ENCODE data around the gene DCAF16. TPM values are rescaled to one million over a fixed set of nuclear protein-coding genes. Genes with fewer than 3 reads are reported as not detected.
A peak's percentile ranks its signal among the peaks of the same experiment; 100 is the strongest.

The DCAF16 gene
- total and polyA plus RNA-seq, 3 donors from 2014 or later, result 30.5 to 48.0 (median 42.6) TPM

DNA sequence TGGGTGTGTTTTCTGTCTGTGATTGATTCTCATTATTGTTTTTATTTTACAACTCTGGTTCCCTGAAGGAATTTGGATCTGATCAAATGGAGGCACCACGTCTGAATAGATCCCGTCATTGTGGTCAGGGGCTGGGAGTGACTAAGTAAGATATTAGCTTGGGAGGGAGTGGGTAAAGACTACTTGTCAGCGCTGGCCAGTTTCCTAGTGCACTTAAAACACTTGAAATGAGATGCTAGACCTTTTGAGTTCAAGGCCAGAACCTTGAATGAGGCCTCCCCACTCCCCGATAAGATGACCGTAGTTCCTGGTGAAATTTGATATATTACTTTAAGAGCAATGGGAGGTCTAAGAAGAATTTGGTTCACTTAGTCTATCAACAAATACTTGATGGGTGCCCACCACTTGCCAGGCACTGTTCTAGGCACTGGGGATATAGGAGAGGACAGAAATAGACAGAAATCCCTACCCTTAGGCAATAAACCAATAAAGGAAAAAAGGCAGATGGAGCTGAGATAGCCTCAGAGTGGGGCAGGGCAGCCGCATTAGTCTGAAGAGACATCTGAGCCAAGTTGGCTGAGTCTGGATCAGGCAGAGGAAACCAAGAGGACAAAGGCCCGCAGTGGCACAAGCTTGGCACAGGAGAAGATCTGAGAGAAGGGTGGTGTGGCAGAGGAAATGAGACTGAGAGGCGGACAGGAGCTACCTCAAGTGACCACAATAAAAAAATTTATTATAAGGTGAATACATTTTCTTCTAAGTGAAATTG, 41.0 kb downstream of the DCAF16 start:
- no peak overlapping the region for H3K27ac ChIP-seq
- no peaks in the 10 kb centered on the region for H3K4me1 ChIP-seq
- no peaks in the 10 kb centered on the region for H3K36me3 ChIP-seq (ENCODE audit: low read depth, missing control alignments)
- intact Hi-C loops (cut with DNase I; ENCODE audit: low total_unique reads), result no loop called here
- no peaks in the 10 kb centered on the region for H3K27me3 ChIP-seq
- 42 to 59% methylated on average over 8 of the region's 8 CpGs for WGBS, 2 donors
- no peak for DNase-seq
- H3K9me3 ChIP-seq, result no peaks in the 10 kb centered on the region
- no peak for TF ChIP-seq POLR2A (IDR thresholded peaks at IDR 0.05)
- TF ChIP-seq, protein P1, sequence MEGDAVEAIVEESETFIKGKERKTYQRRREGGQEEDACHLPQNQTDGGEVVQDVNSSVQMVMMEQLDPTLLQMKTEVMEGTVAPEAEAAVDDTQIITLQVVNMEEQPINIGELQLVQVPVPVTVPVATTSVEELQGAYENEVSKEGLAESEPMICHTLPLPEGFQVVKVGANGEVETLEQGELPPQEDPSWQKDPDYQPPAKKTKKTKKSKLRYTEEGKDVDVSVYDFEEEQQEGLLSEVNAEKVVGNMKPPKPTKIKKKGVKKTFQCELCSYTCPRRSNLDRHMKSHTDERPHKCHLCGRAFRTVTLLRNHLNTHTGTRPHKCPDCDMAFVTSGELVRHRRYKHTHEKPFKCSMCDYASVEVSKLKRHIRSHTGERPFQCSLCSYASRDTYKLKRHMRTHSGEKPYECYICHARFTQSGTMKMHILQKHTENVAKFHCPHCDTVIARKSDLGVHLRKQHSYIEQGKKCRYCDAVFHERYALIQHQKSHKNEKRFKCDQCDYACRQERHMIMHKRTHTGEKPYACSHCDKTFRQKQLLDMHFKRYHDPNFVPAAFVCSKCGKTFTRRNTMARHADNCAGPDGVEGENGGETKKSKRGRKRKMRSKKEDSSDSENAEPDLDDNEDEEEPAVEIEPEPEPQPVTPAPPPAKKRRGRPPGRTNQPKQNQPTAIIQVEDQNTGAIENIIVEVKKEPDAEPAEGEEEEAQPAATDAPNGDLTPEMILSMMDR (IDR thresholded peaks at IDR 0.05), result no peak
- H3K4me3 ChIP-seq, result no peak overlapping the region

DNA sequence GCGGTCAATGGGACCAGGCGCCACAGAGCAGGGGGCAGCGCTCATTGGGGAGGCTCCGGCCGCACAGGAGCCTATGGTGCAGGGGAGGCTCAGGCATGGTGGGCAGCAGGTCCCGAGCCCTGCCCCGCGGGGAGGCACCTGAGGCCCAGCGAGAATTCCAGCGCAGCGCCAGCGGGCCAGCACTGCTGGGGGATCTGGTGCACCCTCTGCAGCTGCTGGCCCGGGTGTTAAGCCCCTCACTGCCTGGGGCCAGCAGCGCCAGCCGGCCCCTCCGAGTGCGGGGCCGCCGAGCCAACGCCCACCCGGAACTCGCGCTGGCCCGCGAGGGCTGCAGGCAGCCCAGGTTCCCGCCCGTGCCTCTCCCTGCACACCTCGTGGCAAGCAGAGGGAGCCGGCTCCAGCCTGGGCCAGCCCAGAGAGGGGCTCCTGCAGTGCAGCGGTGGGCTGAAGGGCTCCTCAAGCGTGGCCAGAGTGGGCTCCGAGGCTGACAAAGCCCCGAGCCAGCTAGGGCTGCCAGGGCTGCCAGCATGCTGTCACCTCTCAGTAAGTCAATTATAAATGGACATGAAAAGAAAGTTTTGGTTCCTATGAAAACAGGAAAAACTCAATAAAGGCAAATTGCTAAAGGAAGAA, 43.6 kb downstream of the DCAF16 start:
- no peak overlapping the region for H3K27ac ChIP-seq
- no peaks in the 10 kb centered on the region for H3K36me3 ChIP-seq (ENCODE audit: low read depth, missing control alignments)
- no peak for DNase-seq
- H3K4me3 ChIP-seq, result peak overlapping the region in 1 of 2 donors; percentile 39
- H3K9me3 ChIP-seq, result no peaks in the 10 kb centered on the region
- intact Hi-C loops (cut with DNase I; ENCODE audit: low total_unique reads), result no loop called here
- no peaks in the 10 kb centered on the region for H3K4me1 ChIP-seq
- 63 to 79% methylated on average over 10 to 20 of the region's 33 CpGs for WGBS, 2 donors
- TF ChIP-seq, protein P1 (IDR thresholded peaks at IDR 0.05), result no peak
- no peak for TF ChIP-seq POLR2A (IDR thresholded peaks at IDR 0.05)
- H3K27me3 ChIP-seq, result no peaks in the 10 kb centered on the region

DNA sequence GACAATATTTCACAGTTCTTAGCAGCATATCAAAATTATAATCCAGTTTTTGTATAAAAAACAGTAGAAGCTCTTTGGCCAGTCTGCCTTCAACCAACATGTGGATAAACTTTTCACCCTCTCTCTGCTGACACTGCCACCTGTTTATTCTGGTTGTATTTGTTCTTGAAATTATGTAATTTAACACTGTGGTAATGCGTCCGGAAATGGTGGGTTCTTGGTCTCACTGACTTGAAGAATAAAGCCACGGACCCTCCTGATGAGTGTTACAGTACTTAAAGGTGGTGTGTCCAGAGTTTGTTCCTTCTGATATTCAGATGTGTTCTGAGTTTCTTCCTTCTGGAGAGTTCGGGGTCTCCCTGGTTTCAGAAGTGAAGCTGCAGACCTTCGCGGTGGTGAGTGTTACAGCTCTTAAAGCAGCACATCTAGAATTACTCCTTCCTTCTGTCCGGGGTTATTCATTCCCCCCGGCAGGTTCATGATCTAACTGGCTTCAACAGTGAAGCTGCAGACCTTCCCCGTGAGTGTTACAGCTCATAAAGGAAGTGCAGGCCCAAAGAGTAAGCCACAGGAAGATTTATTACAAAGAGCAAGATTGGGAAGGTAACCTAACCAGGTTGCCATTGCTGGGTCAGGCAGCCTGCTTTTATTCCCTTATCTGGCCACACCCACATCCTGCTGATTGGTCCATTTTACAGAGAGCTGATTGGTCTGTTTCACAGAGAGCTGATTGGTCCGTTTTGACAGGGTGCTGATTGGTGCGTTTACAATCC, 44.9 kb downstream of the DCAF16 start:
- 72 to 73% methylated on average over 11 of the region's 11 CpGs for WGBS, 2 donors
- TF ChIP-seq, protein P1 (IDR thresholded peaks at IDR 0.05), result no peak
- no peak for TF ChIP-seq POLR2A (IDR thresholded peaks at IDR 0.05)
- Histone ChIP-seq H3K9me3 (no peaks in the 10 kb centered on the region), H3K36me3 (ENCODE audit: low read depth, missing control alignments) (no peaks in the 10 kb centered on the region), H3K4me3 (no peak overlapping the region), H3K27ac (no peak overlapping the region), H3K27me3 (no peaks in the 10 kb centered on the region), H3K4me1 (no peaks in the 10 kb centered on the region)
- intact Hi-C loops (cut with DNase I; ENCODE audit: low total_unique reads), result no loop called here
- peak; percentile 42 for DNase-seq

DNA sequence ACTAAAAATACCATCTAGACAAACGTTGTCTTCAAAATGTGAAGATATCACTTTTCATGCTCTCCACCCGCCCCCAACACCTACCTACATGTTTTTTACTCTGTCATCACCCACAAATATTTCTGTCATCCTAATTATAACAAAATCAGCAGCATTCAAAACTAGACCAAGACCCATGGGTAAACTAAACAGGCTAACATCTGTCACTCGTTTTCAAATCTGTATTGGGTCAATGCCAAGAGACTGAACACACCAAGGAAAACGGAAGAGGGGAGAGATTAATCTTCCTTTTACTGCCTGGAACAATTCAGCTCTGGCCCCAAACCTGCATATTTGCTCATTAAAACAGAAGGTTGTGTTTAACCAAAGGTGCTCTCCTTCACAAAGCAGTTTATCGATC, 46.6 kb downstream of the DCAF16 start:
- DNase-seq, result no peak
- intact Hi-C loops (cut with DNase I; ENCODE audit: low total_unique reads), result no loop called here
- Histone ChIP-seq H3K4me3 (no peak overlapping the region), H3K4me1 (no peaks in the 10 kb centered on the region), H3K9me3 (no peaks in the 10 kb centered on the region), H3K36me3 (ENCODE audit: low read depth, missing control alignments) (no peaks in the 10 kb centered on the region), H3K27me3 (no peaks in the 10 kb centered on the region), H3K27ac (no peak overlapping the region)
- 26 to 28% methylated on average over 5 of the region's 5 CpGs for WGBS, 2 donors
- TF ChIP-seq POLR2A (IDR thresholded peaks at IDR 0.05), result no peak
- TF ChIP-seq, protein P1 (IDR thresholded peaks at IDR 0.05), result no peak

Measured in testis (tissue), 3 donors.